ENCODE results near the gene CTNNA2. TPM values are rescaled to one million over a fixed set of nuclear protein-coding genes. Genes with fewer than 3 reads are reported as not detected.

Gene CTNNA2
- total and polyA plus RNA-seq, 12 donors: 0.09 to 0.57 (median 0.15) TPM; not detected in 9

DNA sequence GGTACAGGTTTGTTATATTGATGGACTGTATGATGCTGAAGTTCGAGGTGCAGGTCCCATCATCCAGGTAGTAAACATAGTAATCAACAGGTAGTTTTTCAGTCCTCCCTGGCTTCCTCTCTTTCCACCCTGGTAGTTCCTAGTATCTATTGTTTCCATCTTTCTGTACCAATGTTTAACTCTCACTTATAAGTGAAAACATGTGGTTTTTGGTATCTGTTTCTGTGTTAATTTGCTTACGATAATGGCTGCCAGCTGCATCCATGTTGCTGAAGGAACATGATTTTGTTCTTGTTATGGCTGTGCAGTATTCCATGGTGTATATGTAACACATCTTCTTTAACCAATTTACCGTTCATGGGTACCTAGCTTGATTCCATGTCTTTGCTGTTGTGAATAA is 861.3 kb downstream of the CTNNA2 start:
- Histone ChIP-seq H3K27ac (no peak overlapping the region), H3K27me3 (no peaks in the 10 kb centered on the region), H3K36me3 (no peaks in the 10 kb centered on the region), H3K4me3 (no peak overlapping the region), H3K9me3 (no peaks in the 10 kb centered on the region), H3K4me1 (peaks cover 0 to 15% (median 6%) of the 10 kb centered on the region in 9 donors)
- 96 to 97% methylated on average over 3 of the region's 3 CpGs for WGBS, 2 donors
- intact Hi-C loops (cut with DNase I): loop anchor here in 1 of 10 donors (1.0 kb wide), 1 partner anchor 10 kb away; no protein-coding TSS in a partner anchor
- DNase-seq: no peak
- ATAC-seq: no peak
- TF ChIP-seq, protein P1, sequence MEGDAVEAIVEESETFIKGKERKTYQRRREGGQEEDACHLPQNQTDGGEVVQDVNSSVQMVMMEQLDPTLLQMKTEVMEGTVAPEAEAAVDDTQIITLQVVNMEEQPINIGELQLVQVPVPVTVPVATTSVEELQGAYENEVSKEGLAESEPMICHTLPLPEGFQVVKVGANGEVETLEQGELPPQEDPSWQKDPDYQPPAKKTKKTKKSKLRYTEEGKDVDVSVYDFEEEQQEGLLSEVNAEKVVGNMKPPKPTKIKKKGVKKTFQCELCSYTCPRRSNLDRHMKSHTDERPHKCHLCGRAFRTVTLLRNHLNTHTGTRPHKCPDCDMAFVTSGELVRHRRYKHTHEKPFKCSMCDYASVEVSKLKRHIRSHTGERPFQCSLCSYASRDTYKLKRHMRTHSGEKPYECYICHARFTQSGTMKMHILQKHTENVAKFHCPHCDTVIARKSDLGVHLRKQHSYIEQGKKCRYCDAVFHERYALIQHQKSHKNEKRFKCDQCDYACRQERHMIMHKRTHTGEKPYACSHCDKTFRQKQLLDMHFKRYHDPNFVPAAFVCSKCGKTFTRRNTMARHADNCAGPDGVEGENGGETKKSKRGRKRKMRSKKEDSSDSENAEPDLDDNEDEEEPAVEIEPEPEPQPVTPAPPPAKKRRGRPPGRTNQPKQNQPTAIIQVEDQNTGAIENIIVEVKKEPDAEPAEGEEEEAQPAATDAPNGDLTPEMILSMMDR (IDR thresholded peaks at IDR 0.05): no peak

DNA sequence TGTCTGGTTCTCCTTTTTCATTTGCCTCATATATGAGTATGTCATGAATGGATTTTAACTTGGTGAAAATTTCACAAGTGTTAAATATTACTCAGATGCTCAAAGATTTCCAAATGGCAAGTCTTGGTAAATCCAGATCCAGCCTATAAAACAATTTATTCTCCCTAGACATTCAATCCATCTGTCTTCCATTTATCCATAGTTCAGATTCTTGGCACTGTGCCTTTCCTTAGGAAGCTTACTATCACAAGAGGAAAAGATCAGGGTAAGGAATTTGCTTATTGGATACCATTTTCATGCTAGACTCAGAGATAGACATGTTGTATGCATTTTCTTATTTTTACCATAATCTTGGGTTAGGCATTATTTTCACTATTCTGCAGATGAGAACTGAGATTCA is 864.2 kb downstream of the CTNNA2 start:
- intact Hi-C loops (cut with DNase I): no loop called here

GRCh38 chr2:80380736-80381135 is 867.9 kb downstream of the CTNNA2 start:
- H3K4me3 ChIP-seq: no peak overlapping the region
- H3K36me3 ChIP-seq: no peaks in the 10 kb centered on the region
- H3K4me1 ChIP-seq: peaks cover 0 to 7% (median 0%) of the 10 kb centered on the region in 9 donors
- 71 to 72% methylated on average over 3 of the region's 3 CpGs for WGBS, 2 donors
- peak in 1 of 8 donors; percentile 38 for ATAC-seq
- no peak overlapping the region for H3K27ac ChIP-seq
- H3K9me3 ChIP-seq: no peaks in the 10 kb centered on the region
- TF ChIP-seq, protein P1 (IDR thresholded peaks at IDR 0.05): no peak
- no peak for DNase-seq
- intact Hi-C loops (cut with DNase I): no loop called here
- H3K27me3 ChIP-seq: no peaks in the 10 kb centered on the region

More for the DNA sequence above, 864.2 kb downstream of the CTNNA2 start:
- TF ChIP-seq, protein P1 (IDR thresholded peaks at IDR 0.05): no peak
- Histone ChIP-seq H3K27me3 (no peaks in the 10 kb centered on the region), H3K27ac (no peak overlapping the region), H3K4me3 (no peak overlapping the region), H3K9me3 (no peaks in the 10 kb centered on the region), H3K36me3 (no peaks in the 10 kb centered on the region), H3K4me1 (peaks cover 0 to 15% (median 6%) of the 10 kb centered on the region in 9 donors)
- DNase-seq (no peak), ATAC-seq (no peak)

DNA sequence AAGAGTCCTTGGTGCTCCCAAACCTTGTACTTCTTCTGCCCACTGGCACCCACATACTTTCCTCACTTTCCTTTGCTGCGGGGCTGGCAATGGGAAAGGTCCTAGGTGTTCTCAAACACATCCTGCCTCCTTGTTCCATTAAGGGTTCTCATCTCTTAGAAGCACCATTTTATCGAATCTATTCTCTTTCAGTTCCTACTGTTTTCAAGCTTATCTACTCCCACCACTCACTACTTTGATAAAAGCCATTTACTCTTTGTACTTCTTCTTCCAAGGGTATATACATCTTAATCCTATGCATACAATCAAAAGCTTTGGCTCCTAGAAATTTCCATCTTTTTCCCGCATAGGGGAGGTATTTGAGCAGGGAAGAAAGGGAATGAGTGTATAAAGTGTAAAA is 868.8 kb downstream of the CTNNA2 start:
- Histone ChIP-seq H3K27me3 (no peaks in the 10 kb centered on the region), H3K4me3 (no peak overlapping the region), H3K36me3 (no peaks in the 10 kb centered on the region), H3K4me1 (no peaks in the 10 kb centered on the region), H3K27ac (no peak overlapping the region), H3K9me3 (no peaks in the 10 kb centered on the region)
- intact Hi-C loops (cut with DNase I): no loop called here
- DNase-seq (no peak), ATAC-seq (no peak)
- WGBS, 2 donors: 85 to 89% methylated on average over 3 of the region's 3 CpGs
- TF ChIP-seq, protein P1 (IDR thresholded peaks at IDR 0.05): no peak

Measured in heart right ventricle (tissue), 16 donors.